Measurements from ENCODE around the gene ZNRF2. TPM values are rescaled to one million over a fixed set of nuclear protein-coding genes. Genes with fewer than 3 reads are reported as not detected.

The ZNRF2 gene
- total and polyA plus RNA-seq, 12 donors = 3.1 to 36.5 (median 16.2) TPM

DNA sequence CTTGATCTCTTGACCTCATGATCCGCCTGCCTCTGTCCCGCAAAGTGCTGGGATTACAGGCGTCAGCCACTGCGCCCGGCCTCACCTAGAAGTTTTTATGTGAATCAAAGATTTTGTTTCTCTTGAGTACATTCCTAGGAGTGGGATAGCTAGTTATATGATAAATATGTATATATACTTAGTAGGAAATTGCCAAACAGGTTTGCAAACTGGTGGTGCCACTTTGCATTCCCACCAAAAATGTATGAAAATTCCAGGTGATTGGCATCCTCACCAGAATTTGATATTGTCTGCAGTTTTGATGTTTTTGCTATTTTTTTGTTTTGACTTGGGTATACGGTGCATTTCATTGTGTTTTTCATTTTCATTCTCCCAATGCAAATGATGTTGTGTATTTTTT, 107.4 kb downstream of the ZNRF2 start:
- DNase-seq = no peak
- Histone ChIP-seq H3K4me3 (no peak overlapping the region), H3K27ac (no peak overlapping the region), H3K4me1 (replicated peaks in 1 of 2) (no peaks in the 10 kb centered on the region), H3K36me3 (replicated peaks in 1 of 2) (no peaks in the 10 kb centered on the region), H3K9me3 (replicated peaks in 1 of 3) (no peaks in the 10 kb centered on the region), H3K27me3 (no peaks in the 10 kb centered on the region)
- WGBS, 4 donors = 94 to 99% (median 98%) methylated on average over 6 of the region's 6 CpGs
- intact Hi-C loops (cut with DNase I) = no loop called here
- TF ChIP-seq, protein P1, sequence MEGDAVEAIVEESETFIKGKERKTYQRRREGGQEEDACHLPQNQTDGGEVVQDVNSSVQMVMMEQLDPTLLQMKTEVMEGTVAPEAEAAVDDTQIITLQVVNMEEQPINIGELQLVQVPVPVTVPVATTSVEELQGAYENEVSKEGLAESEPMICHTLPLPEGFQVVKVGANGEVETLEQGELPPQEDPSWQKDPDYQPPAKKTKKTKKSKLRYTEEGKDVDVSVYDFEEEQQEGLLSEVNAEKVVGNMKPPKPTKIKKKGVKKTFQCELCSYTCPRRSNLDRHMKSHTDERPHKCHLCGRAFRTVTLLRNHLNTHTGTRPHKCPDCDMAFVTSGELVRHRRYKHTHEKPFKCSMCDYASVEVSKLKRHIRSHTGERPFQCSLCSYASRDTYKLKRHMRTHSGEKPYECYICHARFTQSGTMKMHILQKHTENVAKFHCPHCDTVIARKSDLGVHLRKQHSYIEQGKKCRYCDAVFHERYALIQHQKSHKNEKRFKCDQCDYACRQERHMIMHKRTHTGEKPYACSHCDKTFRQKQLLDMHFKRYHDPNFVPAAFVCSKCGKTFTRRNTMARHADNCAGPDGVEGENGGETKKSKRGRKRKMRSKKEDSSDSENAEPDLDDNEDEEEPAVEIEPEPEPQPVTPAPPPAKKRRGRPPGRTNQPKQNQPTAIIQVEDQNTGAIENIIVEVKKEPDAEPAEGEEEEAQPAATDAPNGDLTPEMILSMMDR (IDR thresholded peaks at IDR 0.05) = no peak
- no peak for TF ChIP-seq POLR2A (IDR thresholded peaks at IDR 0.05)

DNA sequence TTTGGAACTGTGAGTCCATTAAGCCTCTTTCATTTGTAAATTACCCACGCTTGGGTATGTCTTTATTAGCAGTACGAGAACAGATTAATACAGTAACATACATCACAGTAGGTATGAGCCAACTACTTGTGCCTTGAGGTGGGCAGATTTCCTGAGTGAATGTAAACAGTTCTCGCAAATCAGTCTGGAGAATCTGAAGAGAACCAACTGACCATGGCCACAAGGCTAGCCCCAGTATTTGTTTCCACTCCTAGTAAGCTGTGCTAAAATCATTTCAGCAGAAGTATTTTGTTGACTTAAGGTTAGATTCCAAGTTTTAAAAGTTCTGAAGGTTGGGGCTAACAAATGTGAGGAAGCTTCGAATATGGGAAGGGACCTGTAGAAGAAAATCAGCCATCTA, 111.3 kb downstream of the ZNRF2 start:
- intact Hi-C loops (cut with DNase I) = no loop called here
- no peaks in the 10 kb centered on the region for H3K4me1 ChIP-seq (replicated peaks in 1 of 2)
- TF ChIP-seq, protein P1 (IDR thresholded peaks at IDR 0.05) = no peak
- no peak for TF ChIP-seq POLR2A (IDR thresholded peaks at IDR 0.05)
- no peak overlapping the region for H3K4me3 ChIP-seq
- 94 to 100% (median 96%) methylated on average over 4 of the region's 4 CpGs for WGBS, 4 donors
- H3K9me3 ChIP-seq (replicated peaks in 1 of 3) = no peaks in the 10 kb centered on the region
- H3K36me3 ChIP-seq (replicated peaks in 1 of 2) = no peaks in the 10 kb centered on the region
- H3K27ac ChIP-seq = no peak overlapping the region
- no peaks in the 10 kb centered on the region for H3K27me3 ChIP-seq
- DNase-seq = no peak

DNA sequence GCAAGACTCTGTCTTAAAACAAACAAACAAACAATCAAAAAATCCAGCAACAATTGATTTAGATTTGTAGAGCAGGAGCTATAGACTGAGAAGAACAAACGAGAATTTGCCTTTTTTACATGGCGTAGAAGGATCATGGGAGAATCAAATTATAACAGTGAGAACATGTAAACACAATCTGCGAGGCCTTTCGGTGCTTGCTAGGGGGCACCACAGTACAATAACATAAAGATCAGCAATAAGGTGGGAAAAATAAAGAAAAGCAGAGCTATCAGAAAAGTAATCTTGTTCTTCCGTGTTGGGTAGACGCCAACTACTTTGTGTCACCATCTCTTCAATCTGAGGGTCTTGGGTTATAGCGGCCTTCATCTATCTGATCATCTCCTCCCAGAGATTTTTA, 112.0 kb downstream of the ZNRF2 start:
- no peaks in the 10 kb centered on the region for H3K4me1 ChIP-seq (replicated peaks in 1 of 2)
- no peak overlapping the region for H3K27ac ChIP-seq
- no peak overlapping the region for H3K4me3 ChIP-seq
- WGBS, 4 donors = 76 to 85% (median 79%) methylated on average over 7 of the region's 7 CpGs
- no peak for TF ChIP-seq POLR2A (IDR thresholded peaks at IDR 0.05)
- TF ChIP-seq, protein P1 (IDR thresholded peaks at IDR 0.05) = peak in 2 of 6 experiments; percentile 7 to 11
- no peaks in the 10 kb centered on the region for H3K9me3 ChIP-seq (replicated peaks in 1 of 3)
- no peaks in the 10 kb centered on the region for H3K27me3 ChIP-seq
- H3K36me3 ChIP-seq (replicated peaks in 1 of 2) = no peaks in the 10 kb centered on the region
- intact Hi-C loops (cut with DNase I) = no loop called here
- no peak for DNase-seq

DNA sequence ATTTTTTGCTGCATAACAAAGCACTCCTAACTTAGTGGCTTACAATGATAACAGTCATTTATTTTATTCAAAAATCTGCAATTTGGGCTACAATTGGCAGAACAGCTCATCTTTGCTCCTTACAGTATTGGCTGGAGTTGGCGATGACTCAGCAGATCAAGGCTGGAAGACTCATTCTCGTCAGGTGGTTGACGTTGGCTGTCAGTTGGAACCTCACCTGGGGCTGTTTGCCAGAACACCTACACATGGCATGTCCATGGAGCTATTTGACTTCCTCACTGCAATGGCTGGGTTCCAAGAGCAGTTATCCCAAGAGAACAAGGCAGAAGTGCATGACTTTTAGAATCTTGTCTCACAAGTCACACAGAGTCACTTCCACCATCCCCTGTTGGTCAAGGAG, 119.1 kb downstream of the ZNRF2 start:
- no peak overlapping the region for H3K4me3 ChIP-seq
- TF ChIP-seq, protein P1 (IDR thresholded peaks at IDR 0.05) = no peak
- no peak for TF ChIP-seq POLR2A (IDR thresholded peaks at IDR 0.05)
- no peaks in the 10 kb centered on the region for H3K4me1 ChIP-seq (replicated peaks in 1 of 2)
- H3K27me3 ChIP-seq = no peaks in the 10 kb centered on the region
- H3K27ac ChIP-seq = no peak overlapping the region
- H3K9me3 ChIP-seq (replicated peaks in 1 of 3) = no peaks in the 10 kb centered on the region
- WGBS, 4 donors = 58 to 74% (median 62%) methylated on average over 3 of the region's 3 CpGs
- peak in 3 of 7 donors; percentile 32 to 41 (median 34) for DNase-seq
- intact Hi-C loops (cut with DNase I) = no loop called here
- no peaks in the 10 kb centered on the region for H3K36me3 ChIP-seq (replicated peaks in 1 of 2)

All from adrenal gland (tissue), 12 donors.